HG03097 (cell line): ENCODE measurements around the gene NAV2.

ENCODE experiments used
- ATAC-seq: cut with Tn5 transposase; IDR thresholded peaks from one replicate; pipeline ENCODE4 v1.9.1; 2021; ENCODE audit not compliant: unreplicated experiment, low FRiP score

The NAV2 gene

DNA sequence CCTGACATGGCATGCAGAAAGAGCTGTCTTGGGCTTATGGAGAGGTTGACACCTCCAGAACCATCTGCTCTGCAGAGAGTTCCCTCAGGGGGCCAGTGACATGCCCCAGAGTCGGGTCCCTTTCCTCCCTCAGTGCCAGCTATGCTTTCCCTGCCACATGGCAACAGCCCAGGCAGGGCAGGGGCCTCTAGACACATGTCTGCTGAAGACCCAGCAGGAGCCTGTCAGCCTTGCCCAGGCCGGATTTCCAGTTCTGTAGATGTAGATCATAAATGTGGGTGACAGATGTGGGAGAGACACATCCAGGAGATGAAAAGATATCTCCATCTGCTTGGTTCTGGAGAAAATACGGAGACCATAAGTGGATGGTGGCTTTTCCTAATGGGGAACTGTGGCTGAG is 25.5 kb downstream of the NAV2 start:
- ATAC-seq: no peak

DNA sequence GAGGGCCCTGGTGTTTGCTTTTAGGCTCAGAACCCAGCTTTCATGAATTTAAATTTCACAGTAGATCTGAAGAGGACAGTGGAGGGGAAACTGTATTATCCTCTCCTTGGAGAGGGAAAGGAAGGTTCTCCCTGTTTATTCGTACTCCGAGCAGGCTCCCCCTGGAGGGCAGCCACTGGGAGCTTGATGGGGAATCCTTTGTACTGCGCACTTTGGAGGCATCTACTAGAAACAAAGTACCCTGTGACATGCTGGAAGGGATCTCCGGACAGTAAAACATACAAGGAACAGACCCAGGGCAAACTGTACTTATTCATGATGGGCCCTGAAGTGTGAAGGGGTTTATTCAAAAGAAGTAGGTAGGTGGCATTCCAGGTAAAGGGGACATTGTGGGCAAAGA is 27.2 kb downstream of the NAV2 start:
- no peak for ATAC-seq

- ATAC-seq: no peak
These were observed 27.9 kb downstream of the NAV2 start for GRCh38 chr11:19740586-19740985.

- no peak for ATAC-seq
These were observed 30.1 kb downstream of the NAV2 start for GRCh38 chr11:19742588-19743292.

- ATAC-seq: no peak
These were observed 31.0 kb downstream of the NAV2 start for GRCh38 chr11:19743622-19744021.

DNA sequence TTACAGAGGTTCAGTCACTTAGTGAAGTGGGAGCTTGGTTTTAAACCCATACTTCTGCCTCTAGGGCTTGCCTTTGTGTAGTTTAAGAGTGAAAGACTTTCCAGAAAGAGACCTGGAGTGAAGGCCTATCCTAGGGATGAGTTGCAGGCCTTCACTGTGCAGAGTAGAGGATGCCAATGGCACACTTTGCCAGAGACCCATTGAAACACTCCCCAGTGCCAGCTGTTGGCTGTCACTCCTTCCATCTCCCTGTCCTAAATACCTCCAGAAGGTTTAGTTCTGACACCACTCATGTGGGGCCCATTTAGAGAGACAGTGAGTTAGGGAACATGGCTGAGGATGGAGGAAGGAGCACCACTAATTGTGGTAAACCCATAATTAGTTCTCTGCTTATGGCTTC is 31.5 kb downstream of the NAV2 start:
- no peak for ATAC-seq

DNA sequence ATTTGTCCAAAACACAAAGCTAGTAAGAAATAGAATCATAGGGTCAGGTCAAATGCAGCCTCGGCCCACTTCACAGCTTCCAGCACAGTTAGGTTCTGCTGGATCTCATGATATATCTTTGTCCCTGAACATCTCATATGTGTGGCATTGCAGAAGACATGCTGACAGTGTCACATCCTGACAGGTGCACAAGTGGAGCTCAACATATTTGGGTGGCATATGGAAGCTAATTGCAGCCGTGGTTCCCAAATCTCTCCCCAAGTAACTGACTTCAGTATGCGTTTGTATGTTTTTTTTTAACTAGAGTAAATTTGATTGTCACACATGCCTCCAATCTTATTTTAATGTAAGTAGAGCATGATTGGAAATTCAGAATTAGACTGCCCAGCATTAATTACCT is 33.4 kb downstream of the NAV2 start:
- ATAC-seq: no peak

GRCh38 chr11:19747634-19748033 is 35.0 kb downstream of the NAV2 start:
- no peak for ATAC-seq

- no peak for ATAC-seq
These were observed 38.4 kb downstream of the NAV2 start for GRCh38 chr11:19751055-19751454.

DNA sequence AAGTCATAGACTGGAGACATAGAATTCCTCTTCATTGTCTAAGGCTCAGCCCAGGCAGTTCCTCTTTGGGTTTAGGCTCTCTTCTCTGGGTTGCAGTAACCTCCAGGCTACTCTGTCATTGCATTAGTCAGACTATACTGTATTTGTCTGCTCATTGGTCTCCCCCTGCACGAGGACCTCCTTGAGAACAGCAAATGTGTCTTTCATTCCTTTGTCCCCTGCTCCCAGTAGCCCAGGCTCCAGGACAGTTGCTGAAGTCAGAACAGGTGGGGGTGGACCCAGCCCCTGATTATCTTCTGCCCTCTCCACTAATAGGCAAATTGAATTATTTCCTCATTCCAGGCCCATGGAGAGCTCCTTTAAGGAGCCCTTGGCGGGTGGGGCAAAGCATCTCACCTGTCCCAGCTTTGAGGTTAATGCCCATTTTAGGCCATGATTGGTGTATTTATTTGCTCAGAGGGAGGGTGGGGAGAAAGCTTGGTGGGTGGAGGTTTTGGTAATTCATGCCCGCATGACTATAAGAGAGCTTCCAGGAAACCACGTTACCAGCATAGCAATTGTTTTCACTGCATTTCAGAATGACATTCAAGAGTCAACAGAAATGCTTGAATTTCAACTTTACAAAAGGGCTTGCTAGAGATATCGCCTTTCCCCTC is 40.9 kb downstream of the NAV2 start:
- no peak for ATAC-seq

- ATAC-seq: no peak
These were observed 44.2 kb downstream of the NAV2 start for GRCh38 chr11:19756675-19757475.

DNA sequence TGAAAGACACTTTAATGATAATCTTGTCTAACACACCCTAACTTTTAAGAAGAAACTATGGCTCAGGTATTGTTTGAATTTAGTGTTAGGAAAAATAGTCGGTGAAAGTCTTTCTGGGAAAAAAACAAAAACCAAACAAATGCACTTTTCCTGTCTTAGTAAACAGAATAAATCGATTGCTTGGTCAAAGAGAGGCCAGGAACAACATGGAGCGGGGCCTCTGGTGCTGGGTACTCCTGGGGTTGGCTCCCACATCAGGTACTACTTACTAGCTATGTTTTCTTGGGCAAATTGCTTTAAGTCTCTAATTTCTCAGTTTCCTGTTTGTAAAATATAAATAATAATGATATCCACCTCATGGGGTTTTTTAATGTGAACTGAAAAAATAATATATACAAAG is 46.8 kb downstream of the NAV2 start:
- no peak for ATAC-seq

GRCh38 chr11:19762266-19762665 is 49.6 kb downstream of the NAV2 start:
- no peak for ATAC-seq

DNA sequence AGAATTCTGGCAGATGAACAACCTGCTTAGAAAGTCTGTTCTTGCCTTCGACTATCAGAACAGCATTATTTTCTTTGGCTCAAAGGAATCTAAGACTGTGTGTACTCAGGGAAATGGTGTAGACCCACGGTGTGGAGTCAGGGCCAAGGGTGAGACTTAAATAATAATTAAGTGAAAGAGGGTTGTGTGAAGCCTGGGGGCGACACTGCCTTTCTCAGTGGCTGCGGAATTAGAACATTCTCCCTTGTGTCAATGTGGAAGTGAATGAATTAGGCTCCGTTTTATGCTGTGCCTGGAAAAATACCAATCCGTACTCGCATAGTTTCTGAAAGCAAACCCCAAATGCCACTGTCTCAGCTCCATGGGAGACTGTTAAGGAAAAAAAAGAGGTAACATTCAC is 50.7 kb downstream of the NAV2 start:
- ATAC-seq: no peak

DNA sequence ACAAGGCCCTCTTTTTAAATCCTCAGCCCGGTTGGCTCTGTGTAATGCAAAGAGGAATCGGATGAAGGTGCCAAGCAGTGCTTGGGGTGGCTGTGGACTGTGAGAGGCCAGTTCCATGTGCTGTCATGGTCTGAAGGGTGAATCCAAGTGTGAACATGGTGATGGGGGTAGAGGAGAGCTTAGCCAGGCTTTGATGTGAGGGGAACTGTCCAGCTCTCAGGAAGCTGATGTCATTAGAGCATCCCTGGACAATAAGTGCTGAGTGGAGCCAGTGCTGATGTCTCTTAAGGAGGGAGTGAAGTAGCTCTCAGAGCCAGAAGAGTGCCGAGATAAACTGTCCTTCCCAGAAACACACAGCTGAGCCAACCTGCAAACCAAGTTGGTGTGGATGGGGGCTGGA is 53.6 kb downstream of the NAV2 start:
- no peak for ATAC-seq

GRCh38 chr11:19766810-19767209 is 54.2 kb downstream of the NAV2 start:
- ATAC-seq: no peak

DNA sequence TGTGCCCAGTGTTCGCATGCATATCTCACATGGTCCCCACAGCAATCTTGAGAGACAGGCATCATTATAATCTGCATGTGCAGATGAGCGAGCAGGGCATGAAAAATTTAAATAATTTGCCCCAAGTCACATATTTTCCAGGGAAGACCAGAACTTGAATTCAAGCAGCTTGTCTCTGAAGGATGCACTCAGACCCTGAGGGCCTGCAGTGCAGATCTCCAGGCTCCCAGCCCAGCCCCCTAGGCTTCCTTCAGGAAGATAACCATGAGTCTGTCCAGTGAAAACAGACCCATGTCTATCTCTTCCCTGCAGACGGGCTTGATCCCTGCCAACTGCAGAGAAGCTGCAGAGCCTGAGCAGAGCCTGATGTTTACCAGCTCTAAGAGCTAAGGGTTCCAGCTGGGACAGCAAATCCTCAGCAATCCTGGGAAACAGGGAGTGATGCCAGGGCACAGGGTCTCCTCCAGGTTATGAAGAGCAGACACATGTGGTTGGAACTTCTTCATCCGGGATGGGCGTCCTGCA is 55.1 kb downstream of the NAV2 start:
- ATAC-seq: no peak

DNA sequence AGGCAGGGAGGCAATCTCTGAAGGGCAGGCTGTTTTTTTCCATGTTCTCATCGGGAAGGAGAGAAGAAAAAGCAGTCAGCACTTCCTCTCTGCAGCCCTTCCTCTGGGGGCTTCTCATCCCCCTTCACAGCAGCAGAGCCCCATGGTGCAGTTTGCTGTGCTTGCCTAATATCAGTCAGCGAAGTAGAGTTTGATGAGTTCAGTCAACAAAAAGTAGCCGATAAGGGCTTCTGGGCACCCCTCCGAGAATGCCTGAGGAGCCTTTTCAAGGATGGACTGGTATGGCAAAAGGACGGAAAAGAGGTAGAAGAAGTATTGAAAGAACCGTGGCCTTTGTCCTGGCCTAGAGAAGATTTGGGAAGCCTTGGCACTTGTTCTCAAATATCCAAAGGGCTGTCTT is 55.6 kb downstream of the NAV2 start:
- no peak for ATAC-seq

- no peak for ATAC-seq
These were observed 56.2 kb downstream of the NAV2 start for GRCh38 chr11:19768815-19769214.

- no peak for ATAC-seq
These were observed 57.2 kb downstream of the NAV2 start for GRCh38 chr11:19769820-19770219.

DNA sequence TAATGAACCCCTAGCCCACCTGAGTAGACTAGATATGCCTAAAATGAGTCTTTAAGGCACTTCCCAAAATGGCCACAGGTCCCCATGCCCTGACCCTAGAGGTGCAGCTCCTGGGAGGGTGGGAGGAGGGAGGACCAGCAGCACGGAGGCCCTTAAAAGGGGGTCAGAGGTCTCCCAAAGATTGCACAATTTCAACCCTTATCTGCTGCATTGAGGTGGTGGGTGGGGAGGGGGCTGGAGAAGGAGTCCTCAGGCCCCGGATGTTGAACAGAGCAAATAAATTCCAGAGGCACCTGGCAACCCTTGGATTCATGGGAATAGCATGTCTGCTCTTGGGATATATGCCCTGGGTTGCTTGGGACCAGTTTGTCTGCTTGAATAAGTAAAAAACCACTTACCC is 57.6 kb downstream of the NAV2 start:
- ATAC-seq: no peak
